Inflammatory macrophage treated with lipopolysaccharide for 1 hour (primary cell): ENCODE measurements around the gene MYO3B.

Experiments
- DNase-seq, 2 donors: peaks; one replicate each; pipeline ENCODE4 v3.0.0-alpha.2; 2020 to 2022

Gene MYO3B

GRCh38 chr2:170488807-170489206 lies 310.9 kb downstream of the MYO3B start:
- DNase-seq: no peak

GRCh38 chr2:170492010-170492409 lies 314.1 kb downstream of the MYO3B start:
- DNase-seq: no peak

GRCh38 chr2:170493426-170494097 lies 315.6 kb downstream of the MYO3B start:
- DNase-seq: no peak

GRCh38 chr2:170495896-170496295 lies 317.9 kb downstream of the MYO3B start:
- DNase-seq: no peak

- DNase-seq: no peak
Observed at GRCh38 chr2:170498619-170499018, 320.7 kb downstream of the MYO3B start.

- DNase-seq: no peak
Observed at GRCh38 chr2:170500104-170500503, 322.2 kb downstream of the MYO3B start.

GRCh38 chr2:170500770-170501169 lies 322.8 kb downstream of the MYO3B start:
- DNase-seq: peak in 1 of 2 donors; percentile 58

GRCh38 chr2:170501421-170502043 lies 323.6 kb downstream of the MYO3B start:
- no peak for DNase-seq

- no peak for DNase-seq
Observed at GRCh38 chr2:170502361-170503130, 324.6 kb downstream of the MYO3B start.

GRCh38 chr2:170503563-170503962 lies 325.6 kb downstream of the MYO3B start:
- no peak for DNase-seq

- no peak for DNase-seq
Observed at GRCh38 chr2:170503971-170504809, 326.2 kb downstream of the MYO3B start.

GRCh38 chr2:170504810-170505145 lies 326.8 kb downstream of the MYO3B start:
- DNase-seq: no peak

- no peak for DNase-seq
Observed at GRCh38 chr2:170505631-170506275, 327.8 kb downstream of the MYO3B start.

GRCh38 chr2:170509452-170510193 lies 331.7 kb downstream of the MYO3B start:
- no peak for DNase-seq

GRCh38 chr2:170512266-170512665 lies 334.3 kb downstream of the MYO3B start:
- DNase-seq: no peak

GRCh38 chr2:170514140-170514539 lies 336.2 kb downstream of the MYO3B start:
- no peak for DNase-seq

- DNase-seq: no peak
Observed at GRCh38 chr2:170517538-170517937, 339.6 kb downstream of the MYO3B start.

GRCh38 chr2:170518911-170519310 lies 341.0 kb downstream of the MYO3B start:
- DNase-seq: no peak

- no peak for DNase-seq
Observed at GRCh38 chr2:170521299-170521698, 343.4 kb downstream of the MYO3B start.

- DNase-seq: no peak
Observed at GRCh38 chr2:170523506-170523905, 345.6 kb downstream of the MYO3B start.

- DNase-seq: no peak
Observed at GRCh38 chr2:170524828-170525565, 347.1 kb downstream of the MYO3B start.
